GM19455 (cell line): ENCODE measurements around the gene FCGR1A.
"Not testable (repeated sequence)": the region's sequence is repeated elsewhere in the genome, so short reads cannot be mapped to it uniquely, and the experiment has no call there.

Source experiments
- ATAC-seq: cut with Tn5 transposase; IDR thresholded peaks from one replicate; pipeline ENCODE4 v1.9.1; 2021; ENCODE audit not compliant: unreplicated experiment

FCGR1A gene

DNA sequence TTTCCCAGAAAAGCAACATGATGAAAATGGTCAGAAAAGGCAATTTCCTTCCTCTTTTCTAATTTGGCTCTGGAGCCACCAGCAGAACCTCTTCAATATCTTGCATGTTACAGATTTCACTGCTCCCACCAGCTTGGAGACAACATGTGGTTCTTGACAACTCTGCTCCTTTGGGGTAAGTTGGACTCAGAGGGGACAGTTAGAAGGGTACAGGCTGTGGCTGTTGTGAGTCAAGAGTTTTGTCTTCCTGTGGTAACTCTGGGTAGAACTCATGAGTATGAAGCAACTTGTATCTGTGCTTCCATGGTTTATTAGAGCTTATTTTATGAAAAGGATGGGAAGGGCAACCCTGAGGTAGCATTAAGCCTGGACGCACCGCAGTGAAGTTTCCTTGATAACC, at the start of gene FCGR1A:
Gene FCGR1A, plus strand, starts transcription at position 95 of the 400 bp plus-strand sequence. Its CDS starts 50 bp downstream, at position 145.
- not testable (repeated sequence) for ATAC-seq

DNA sequence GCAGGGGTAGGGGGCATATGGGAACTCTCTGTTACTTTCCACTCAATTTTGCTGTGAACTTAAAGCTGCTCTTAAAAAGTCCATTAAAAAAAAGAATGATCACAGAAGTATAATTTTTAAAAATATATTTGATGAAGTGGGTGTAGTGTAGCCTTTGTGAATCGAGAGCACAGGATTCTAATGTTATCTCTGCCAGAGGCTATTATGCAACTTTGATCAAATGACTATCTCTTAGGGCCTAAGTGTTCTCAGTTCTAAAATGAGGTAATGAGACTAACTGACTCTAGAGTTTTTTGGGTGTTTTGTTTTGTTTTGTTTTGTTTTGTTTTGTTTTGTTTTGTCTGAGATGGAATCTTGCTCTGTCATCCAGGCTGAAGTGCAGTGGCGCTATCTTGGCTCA, 49.7 kb upstream of the FCGR1A start:
- not testable (repeated sequence) for ATAC-seq

DNA sequence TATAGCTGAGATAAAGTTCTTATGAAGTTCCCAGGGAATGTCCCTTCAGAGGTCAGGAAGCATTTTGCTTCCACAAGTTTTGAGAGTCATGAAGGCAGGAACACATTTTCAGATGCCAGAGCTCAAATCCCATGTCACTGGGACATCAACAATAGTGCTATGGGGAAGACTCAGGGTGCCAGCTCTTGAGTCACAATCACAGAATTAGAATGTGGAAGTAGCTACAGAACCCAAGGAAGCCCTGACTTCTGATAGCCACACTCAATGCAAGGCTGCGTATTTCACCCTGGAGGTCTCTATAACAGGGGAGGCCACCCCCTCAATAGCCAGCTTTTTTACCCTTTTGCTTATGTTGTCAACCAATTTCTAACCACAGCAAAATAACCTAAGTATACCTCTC, 47.8 kb upstream of the FCGR1A start:
- not testable (repeated sequence) for ATAC-seq

DNA sequence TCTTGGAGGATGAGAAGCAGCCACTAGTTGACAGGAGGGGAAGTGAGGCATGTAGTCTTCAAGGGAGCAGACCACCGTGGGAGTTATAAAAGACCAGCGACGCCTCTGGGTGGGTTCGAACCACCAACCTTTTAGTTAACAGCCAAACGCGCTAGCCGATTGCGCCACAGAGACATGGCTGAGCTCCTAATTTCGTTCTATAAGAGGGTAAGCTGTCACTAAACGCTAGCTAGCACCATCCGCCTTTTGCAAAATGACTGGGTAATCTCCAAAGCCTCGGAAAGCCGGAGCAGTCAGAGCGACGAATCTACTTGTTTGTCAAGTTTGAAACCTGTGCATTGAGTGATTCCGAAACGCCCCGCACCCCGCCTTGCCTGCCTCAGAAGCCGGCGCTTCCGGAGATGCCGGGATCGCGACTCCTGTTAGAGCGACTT, 42.3 kb upstream of the FCGR1A start:
- ATAC-seq = not testable (repeated sequence)

DNA sequence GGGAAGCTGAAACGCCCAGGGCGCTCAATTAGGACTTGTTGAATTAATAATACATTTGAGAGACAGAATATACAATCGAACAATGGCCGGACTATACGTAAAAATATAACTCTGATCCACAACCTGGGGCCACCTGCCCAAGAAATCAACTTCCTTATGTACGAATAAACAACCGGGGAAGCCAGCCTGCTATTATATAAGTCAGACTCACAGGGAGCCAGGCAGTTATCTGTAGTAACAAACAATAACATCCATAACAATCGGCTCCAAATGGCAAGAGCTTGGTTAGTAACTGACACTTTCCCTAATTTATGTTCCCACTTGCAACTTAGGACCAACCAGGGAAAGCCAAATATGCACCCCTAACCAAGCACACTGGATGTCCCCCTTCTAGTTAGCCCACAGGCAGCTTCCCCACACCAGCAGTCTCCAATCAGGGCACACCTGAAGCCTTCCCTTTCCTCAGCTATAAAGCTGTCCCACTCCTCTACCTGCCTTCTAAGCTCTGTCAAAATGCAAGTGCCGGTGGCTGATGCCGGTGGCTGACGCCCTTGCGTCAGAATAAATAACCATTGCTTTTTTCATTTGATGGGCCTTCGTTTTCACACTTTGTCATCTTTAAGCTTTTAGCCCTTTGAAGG, 41.8 kb upstream of the FCGR1A start:
- not testable (repeated sequence) for ATAC-seq

DNA sequence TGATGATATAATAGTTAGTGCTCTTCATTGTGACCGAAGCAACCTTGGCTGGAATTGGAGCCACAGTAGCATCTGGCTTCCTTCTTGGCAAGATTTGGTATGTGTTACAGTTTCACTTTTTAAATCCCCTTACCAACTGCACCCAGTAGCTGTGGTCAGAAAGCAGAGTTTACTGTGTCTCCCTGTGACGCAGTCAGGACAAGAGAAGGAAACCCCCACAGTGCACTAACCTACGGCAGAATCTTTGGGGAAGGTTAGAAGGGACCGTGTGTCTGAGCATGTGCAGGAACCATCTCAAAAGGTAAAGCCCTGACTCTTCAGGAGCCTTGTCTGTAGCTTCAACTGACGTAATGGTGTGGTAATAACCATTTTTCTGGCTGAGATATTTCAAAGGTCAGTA, 40.6 kb upstream of the FCGR1A start:
- not testable (repeated sequence) for ATAC-seq

DNA sequence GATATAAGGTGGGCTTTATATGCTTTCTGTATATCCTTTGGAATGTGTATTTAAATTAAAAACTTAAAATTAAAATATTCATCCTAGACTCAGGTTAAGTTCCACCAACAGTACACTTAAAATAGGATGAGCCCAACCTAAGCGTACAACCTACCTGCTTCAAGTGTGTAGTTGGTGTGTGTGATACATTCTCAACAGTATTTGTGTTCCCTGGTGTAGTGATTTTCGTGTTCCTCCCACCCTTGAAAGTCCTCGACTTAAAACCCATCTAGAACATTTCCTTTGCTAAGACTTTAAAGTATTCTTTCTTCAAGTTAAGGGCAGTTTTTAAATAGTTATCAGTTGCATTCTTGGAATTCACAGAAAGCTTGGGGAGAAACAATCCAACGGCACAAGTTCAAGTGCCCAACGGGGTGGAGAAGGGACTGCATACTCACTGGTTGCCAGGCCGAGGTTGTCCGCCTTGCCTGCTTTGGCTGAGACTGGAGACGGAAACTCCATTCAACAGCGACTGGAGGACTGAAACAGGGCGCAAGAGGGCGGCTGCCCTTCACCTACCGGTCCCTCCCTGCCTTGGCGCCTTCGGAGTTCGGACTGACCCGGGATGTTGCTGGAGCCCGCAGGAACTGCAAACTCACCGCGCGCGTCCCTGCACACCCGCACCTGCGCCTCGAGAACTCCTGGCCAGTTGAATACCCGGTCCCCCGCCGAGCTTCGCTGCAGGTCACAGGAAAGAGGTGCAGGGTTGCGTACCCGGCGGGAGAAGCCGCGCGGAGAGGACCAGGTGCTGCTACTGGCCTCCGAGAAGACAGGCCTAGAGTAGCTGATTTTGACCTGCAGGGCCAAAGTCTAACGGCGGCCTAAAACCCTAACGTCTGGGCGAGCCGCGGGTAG, 35.8 kb upstream of the FCGR1A start:
- ATAC-seq = not testable (repeated sequence)

DNA sequence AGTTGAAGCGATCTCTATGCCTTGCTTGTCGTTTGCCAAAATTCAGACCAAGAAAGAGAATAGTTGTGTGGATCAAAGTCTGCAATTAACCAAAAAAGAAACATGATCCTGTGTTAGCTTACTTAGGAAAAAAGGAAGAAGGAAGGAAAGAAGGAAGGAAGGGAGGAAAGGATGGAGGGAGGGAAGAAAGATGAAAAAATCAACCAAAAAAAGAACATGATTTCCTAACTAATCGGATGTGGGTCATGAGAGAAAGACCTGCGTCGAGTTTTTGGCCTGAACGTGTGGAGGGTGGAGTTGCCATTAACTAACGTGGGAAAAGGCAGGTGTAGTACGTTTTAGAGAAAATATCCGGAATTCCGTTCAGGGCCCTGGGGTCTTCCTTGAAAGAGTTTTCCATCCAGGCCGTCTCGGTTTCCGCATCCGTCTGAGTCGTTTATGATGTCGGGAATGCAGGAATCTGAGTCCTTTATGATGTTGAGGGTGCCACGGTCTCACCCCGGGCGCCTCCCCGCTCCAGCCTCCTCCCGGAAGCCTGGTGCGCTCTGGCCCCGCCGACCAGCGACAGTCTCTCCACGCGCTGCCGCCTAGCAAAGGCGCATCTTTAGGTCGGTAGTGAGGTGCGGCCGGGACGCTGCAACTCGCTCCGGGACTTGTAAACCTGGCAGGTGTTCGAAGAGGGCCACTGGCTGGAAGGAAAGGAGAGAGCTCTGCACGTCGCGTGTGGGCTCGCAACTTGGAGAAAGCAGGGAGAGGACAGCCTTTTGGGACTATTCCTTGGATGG, 34.9 kb upstream of the FCGR1A start:
- not testable (repeated sequence) for ATAC-seq

DNA sequence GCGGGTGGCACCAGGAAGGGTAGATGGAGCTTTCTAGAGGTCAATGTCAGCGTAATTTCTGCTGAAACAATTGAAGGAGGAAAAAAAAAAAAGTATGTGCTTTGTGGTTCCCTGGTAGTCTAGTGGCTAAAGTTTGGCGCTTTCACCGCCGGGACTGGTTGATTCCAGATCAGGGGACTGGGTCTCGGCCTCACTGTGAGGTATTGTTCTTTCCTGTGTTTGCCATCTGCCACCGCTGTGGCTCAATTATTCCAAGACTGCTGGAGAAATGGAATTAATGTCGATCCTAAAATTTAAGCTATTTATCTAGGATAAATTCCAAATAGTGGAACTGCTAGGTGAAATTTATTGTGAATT, 34.4 kb upstream of the FCGR1A start:
- not testable (repeated sequence) for ATAC-seq

DNA sequence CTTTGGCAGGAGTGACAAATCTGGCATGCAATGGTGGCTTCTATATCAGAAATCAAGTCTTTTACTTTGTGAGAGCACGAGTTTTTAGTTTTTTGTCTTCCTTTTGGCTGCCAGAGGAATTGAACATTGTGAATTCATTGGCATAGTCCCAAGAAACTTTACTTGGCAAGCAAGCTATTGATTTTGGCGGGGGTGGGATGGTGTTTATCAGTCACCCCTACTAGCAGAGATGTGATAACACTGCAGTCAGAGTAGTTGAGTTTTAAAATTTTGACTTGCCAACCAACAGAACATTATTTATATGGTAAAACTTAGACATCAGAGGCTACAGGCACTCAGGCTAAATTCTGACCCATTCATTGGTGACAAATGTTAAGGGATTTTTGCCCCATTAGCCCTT, 31.9 kb upstream of the FCGR1A start:
- ATAC-seq = not testable (repeated sequence)

DNA sequence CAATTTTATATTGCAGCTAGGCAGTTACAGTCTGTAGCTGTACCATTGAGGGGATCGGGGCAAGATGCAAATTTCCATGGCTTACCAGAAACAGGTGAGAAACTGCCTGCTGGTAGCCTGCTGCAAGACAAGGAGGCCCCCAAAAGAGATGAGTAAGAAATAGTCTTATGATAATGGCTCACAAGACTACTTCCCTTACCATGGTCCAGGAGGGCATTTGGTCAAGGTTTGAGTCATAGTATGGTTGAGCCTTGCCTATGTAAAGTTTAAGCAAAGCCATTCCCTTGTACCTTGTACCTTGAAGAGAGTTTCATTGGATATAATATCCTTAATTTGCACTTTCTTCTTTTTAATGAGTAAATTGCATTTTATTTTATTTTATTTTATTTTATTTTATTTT, 30.3 kb upstream of the FCGR1A start:
- ATAC-seq = not testable (repeated sequence)

DNA sequence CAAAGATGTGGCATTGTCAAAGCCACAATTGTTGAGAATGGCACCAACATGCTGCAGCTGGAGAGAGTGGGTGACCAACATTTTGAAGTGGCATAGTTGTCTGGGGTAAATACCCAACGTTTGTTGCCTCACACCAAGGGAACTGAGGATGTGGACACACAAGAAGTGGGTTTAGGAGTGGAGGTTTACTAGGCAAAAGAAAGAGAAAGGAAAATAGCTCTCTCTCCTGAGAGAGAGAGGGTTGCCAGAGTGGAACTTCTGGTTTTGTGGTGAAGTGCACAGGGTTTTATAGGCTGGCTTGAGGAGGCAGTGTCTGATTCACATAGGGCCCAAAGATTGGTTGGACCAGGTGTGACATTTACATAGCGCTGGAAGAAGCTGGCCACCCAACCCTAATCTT, 29.0 kb upstream of the FCGR1A start:
- not testable (repeated sequence) for ATAC-seq

DNA sequence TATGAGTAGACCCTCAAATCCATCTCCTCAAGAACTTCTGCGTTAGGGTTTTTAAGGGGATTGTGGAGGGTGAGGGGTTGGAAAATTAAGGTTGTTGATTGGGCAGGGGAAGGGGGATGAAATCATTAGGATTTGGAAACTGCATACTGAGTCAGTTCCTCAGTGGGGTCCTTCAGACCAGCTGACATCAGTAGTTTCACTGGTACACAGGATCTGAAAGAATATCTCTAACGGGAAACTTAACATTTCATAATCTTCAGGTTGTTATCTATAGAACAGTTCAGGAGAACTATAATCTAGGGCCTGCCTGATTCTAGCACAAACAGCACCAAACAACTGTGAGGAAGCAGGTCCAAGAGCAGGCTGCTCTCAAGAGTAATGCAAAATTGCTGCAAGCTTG, 27.2 kb upstream of the FCGR1A start:
- ATAC-seq = not testable (repeated sequence)

DNA sequence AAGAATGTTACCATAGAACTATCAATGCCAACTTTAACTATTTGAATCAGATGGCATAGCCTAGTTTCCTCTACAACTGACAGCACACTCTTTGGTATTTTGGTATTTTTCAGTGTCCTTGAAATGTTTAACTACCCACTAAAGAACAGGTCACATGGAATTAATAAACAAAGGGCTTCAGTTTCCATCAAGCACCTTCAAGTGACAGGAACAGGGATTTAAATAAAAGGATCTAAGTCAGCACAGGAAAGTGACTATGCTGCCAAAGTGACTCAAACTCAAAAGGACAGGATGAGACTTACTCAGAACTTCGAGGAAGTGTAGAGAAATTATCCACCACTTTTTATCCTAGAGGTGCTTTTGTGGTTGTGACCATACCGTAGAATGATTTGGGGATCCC, 20.2 kb upstream of the FCGR1A start:
- ATAC-seq = not testable (repeated sequence)

DNA sequence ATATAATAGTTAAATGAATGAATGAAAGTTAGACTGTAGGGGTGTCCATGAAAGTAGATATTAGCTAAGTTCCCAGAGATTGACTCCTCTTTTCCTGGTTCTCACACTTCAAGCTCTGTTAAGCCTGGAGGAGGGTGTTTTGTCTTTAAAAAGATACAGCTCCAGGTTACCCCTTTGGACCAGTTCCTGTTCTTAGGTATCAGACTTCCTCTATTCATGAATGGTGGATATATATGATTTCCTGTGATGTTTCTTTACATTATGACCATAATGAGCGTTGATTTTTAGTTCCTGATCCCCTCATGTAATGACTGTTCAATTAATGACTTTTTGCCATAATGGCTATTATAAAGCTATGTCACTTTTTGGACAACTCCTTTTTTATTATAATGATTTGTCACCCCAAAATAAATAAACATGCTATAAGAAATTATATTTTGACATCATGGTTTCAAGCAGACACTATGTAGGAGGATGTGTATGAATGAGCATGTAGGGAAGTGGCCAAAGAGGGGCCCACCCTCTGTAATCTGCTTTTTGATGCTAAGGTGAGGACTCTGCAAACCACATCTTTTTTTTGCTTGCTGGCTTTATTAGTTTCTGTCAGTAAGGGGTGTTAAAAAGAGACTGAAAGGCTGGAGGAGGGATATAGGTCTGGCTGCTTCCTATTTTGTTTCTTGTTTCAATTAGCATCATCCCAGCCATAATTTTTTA, 18.2 kb upstream of the FCGR1A start:
- ATAC-seq = not testable (repeated sequence)

DNA sequence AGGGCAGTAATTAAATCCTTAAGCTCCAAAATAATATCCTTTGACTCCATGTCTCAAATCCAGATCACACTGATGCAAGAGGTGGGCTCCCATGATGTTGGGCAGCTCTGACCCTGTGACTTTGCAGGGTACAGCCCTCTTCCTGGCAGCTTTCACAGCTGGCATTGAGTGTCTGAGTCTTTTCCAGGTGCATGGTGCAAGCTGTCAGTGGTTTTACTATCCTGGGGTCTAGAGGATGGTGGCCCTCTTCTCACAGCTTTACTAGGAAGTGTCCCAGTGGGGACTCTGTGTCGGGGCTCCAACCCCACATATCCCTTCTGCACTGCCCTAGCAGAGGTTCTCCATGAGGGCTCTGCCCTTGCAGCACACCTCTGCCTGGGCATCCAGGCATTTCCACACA, 16.3 kb upstream of the FCGR1A start:
- ATAC-seq = not testable (repeated sequence)

DNA sequence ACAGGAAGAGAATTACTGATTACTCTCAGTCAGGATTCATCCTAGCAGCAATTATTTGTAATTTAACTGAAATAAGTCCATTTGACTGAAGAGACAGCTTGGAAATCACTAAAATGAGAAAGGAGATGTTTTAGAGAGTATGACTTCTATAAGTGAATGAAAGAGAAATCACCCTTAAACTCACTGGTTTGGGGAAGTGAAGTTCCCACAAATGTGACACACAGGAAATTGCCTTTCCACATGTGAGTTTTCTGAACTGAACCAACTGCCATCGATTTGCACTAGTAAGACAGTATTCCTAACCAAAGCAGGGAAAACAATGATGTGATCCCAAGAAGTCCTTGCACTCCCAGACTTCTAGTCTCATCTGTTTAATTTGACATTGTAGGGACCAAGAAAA, 13.3 kb upstream of the FCGR1A start:
- not testable (repeated sequence) for ATAC-seq

DNA sequence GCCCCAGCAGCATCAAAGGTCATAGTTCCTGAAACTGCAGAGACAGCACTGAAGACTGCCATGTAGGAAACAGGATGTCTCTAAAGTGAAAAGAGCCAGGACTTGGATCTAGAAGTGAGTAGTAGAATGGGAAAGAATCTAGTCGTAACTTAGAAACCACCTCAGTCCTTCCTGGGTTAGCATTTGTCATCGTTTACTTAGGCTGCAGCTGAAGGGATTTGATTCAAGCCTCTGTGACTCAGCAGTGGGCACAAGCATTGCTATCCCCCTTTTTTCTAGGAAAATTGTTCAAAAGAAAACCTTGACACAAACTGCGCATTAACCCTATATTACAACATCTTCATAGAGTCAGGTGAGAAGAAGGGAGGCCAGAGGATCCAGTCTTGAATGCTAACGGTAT, 11.8 kb upstream of the FCGR1A start:
- ATAC-seq = not testable (repeated sequence)

DNA sequence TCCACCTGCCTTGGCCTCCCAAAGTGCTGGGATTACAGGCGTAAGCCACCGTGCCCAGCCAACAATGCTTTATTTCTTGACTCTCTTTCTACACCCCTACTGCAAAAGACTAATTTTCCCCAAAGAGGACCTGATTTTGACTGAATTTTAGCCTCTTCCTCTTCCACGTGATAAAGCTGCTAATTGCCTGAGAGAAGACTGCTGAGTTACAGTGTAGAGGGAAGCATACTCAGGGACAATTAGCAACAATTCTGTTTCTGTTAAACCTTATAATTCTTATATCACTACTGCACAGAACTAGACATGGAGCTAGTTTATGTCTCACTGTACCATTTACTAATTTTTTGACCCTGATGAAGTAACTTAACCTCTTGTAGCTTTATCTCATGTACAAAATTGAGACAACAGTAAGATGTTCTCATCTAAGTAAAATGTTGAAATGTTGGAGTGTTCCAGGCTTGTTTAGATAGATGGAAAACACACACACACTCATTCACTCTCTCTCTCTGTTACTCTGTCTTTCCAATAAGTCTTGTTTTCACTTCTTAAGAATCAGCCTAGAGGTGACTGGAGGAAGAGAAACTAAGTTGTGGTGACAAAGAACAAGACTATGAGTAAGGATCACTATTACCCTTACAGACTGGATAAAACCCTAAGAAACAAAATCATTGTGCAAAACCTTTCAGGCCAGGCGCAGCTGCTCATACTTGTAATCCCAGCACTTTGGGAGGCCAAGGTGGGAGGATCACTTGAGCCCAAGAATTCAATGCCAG, 10.7 kb upstream of the FCGR1A start:
- ATAC-seq = not testable (repeated sequence)
